H1 (cell line): ENCODE measurements around the gene CHST11. TPM values are rescaled to one million over a fixed set of nuclear protein-coding genes. Genes with fewer than 3 reads are reported as not detected.

Source experiments
- CTCF ChIA-PET: fragments of 300-600 bp; sonication (Branson Sonifier 250); formaldehyde crosslinking; loops from one replicate; lab custom pipeline; 2021; ENCODE audit not compliant: partially characterized antibody; lab: Charles Lee
- POLR2A ChIA-PET: fragments of 300-600 bp; sonication (Branson Sonifier 250); formaldehyde crosslinking; loops from one replicate; lab custom pipeline; 2021; ENCODE audit warnings: inconsistent platforms; ENCODE audit not compliant: partially characterized antibody; lab: Charles Lee
- DNase-seq, 2 experiments: peaks; one replicate each; pipeline versions ENCODE4 v3.0.0 to v3.0.0-alpha.2; 2010 to 2022; ENCODE audit warnings: low spot score in 2 of 2, low read depth in 1 of 2, mixed read lengths in 1 of 2
- FAIRE-seq: peaks from 2 replicates; lab custom pipeline; 2011; peaks lifted over from hg19 to GRCh38; lab: Jason Lieb, UNC
- H2AFZ ChIP-seq: 2 replicates; pipeline ENCODE4 v1.8.1; 2012; ENCODE audit warnings: low read length, inconsistent platforms
- H2AK5ac ChIP-seq: 2 replicates; pipeline ENCODE4 v1.6.1; 2013; ENCODE audit warnings: low read depth, low read length
- H2BK120ac ChIP-seq: replicated peaks from 2 replicates; pipeline ENCODE3; 2013; ENCODE audit warnings: low read depth, low read length, inconsistent platforms
- H2BK12ac ChIP-seq: 2 replicates; pipeline ENCODE4 v1.6.1; 2013; ENCODE audit warnings: low read depth, low read length
- H2BK15ac ChIP-seq: 2 replicates; pipeline ENCODE4 v1.6.1; 2013; ENCODE audit warnings: low read length
- H2BK20ac ChIP-seq: 2 replicates; pipeline ENCODE4 v1.6.1; 2013; ENCODE audit warnings: low read length
- H2BK5ac ChIP-seq: 2 replicates; pipeline ENCODE4 v1.6.1; 2013; ENCODE audit warnings: low read depth, low read length
- H3K14ac ChIP-seq: 2 replicates; pipeline ENCODE4 v1.6.1; 2013; ENCODE audit warnings: inconsistent platforms; ENCODE audit not compliant: insufficient read length
- H3K18ac ChIP-seq: 2 replicates; pipeline ENCODE4 v1.6.1; 2013; ENCODE audit warnings: low read length; ENCODE audit errors: extremely low read depth
- H3K23ac ChIP-seq: 2 replicates; pipeline ENCODE4 v1.6.1; 2013; ENCODE audit warnings: inconsistent platforms; ENCODE audit not compliant: insufficient read length
- H3K23me2 ChIP-seq: 2 replicates; pipeline ENCODE4 v1.6.1; 2013; ENCODE audit warnings: low read depth, low read length
- H3K27ac ChIP-seq: 2 replicates; pipeline ENCODE4 v1.6.1; 2011; ENCODE audit warnings: low read depth, low read length, inconsistent platforms
- H3K27me3 ChIP-seq, 4 experiments: replicated peaks in 1 of 4; 1 replicate in 1 of 4; 2 replicates in 3 of 4; pipeline versions ENCODE4 v1.6.1 to v1.8.1; 2011 to 2013; ENCODE audit warnings: low read length in 3 of 4, mild to moderate bottlenecking in 3 of 4, inconsistent platforms in 2 of 4, mixed read lengths in 2 of 4, moderate library complexity in 1 of 4; ENCODE audit not compliant: control insufficient read depth in 3 of 4, insufficient read depth in 3 of 4; ENCODE audit errors: extremely low read depth in 1 of 4
- H3K36me3 ChIP-seq, 4 experiments: 2 replicates each; pipeline versions ENCODE4 v1.6.1 to v1.8.1; 2011 to 2013; ENCODE audit warnings: mild to moderate bottlenecking in 4 of 4, low read length in 3 of 4, moderate library complexity in 2 of 4, control low read depth in 1 of 4, inconsistent platforms in 1 of 4; ENCODE audit not compliant: insufficient read depth in 4 of 4, control insufficient read depth in 2 of 4
- H3K4ac ChIP-seq: replicated peaks from 2 replicates; pipeline ENCODE3; 2013; ENCODE audit warnings: low read length, low read depth, mixed read lengths, inconsistent platforms; ENCODE audit not compliant: insufficient read length
- H3K4me1 ChIP-seq, 4 experiments: replicated peaks in 1 of 4; 1 replicate in 1 of 4; 2 replicates in 3 of 4; pipeline versions ENCODE4 v1.6.1 to v1.8.1; 2011 to 2013; ENCODE audit warnings: low read length in 3 of 4, inconsistent platforms in 2 of 4, mixed read lengths in 1 of 4; ENCODE audit not compliant: insufficient read depth in 4 of 4, control insufficient read depth in 3 of 4
- H3K4me2 ChIP-seq, 2 experiments: 2 replicates each; pipeline versions ENCODE4 v1.6.1 to v1.8.1; 2011 to 2013; ENCODE audit warnings: low read depth in 2 of 2, low read length in 2 of 2, control low read depth in 1 of 2, inconsistent platforms in 1 of 2, mild to moderate bottlenecking in 1 of 2; ENCODE audit not compliant: insufficient read depth in 1 of 2
- H3K4me3 ChIP-seq, 4 experiments: fragments of 200-600, 300-600 bp in 1 of 4; sonication (generic), shearing (Covaris generic), sonication (Bioruptor Twin) in 1 of 4; 2 replicates each; pipeline versions ENCODE4 v1.5.1 to v1.8.1; 2011 to 2016; ENCODE audit warnings: low read length in 4 of 4, low read depth in 3 of 4, control low read depth in 2 of 4, inconsistent platforms in 2 of 4, mild to moderate bottlenecking in 2 of 4, mixed read lengths in 1 of 4, moderate library complexity in 1 of 4; ENCODE audit not compliant: insufficient read depth in 2 of 4; ENCODE audit errors: extremely low read depth in 1 of 4
- H3K56ac ChIP-seq: replicated peaks from 2 replicates; pipeline ENCODE3; 2013; ENCODE audit warnings: low read depth, mild to moderate bottlenecking, mixed read lengths, low read length, inconsistent platforms; ENCODE audit not compliant: insufficient read length
- H3K79me1 ChIP-seq: 2 replicates; pipeline ENCODE4 v1.6.1; 2013; ENCODE audit warnings: low read depth, low read length, control low read depth
- H3K79me2 ChIP-seq, 2 experiments: 2 replicates each; pipeline versions ENCODE4 v1.6.1 to v1.8.1; 2012 to 2013; ENCODE audit warnings: low read length in 2 of 2, mild to moderate bottlenecking in 2 of 2, inconsistent platforms in 1 of 2; ENCODE audit not compliant: insufficient read depth in 2 of 2, control insufficient read depth in 1 of 2
- H3K9ac ChIP-seq, 4 experiments: replicated peaks in 1 of 4; 1 replicate in 1 of 4; 2 replicates in 3 of 4; pipeline versions ENCODE4 v1.6.1 to v1.8.1; 2011 to 2013; ENCODE audit warnings: low read depth in 3 of 4, low read length in 3 of 4, control low read depth in 2 of 4, mild to moderate bottlenecking in 2 of 4, moderate library complexity in 2 of 4, inconsistent platforms in 1 of 4; ENCODE audit errors: extremely low read depth in 1 of 4
- H3K9me3 ChIP-seq, 2 experiments: 2 replicates each; pipeline versions ENCODE4 v1.6.1 to v1.8.1; 2012 to 2013; ENCODE audit warnings: mild to moderate bottlenecking in 2 of 2, moderate library complexity in 2 of 2, control low read depth in 1 of 2, inconsistent platforms in 1 of 2, low read depth in 1 of 2, low read length in 1 of 2, mixed read lengths in 1 of 2; ENCODE audit not compliant: insufficient read depth in 2 of 2
- H4K20me1 ChIP-seq, 2 experiments: replicated peaks in 1 of 2; 2 replicates each; pipeline versions ENCODE3 to v1.8.1; 2011 to 2013; ENCODE audit warnings: inconsistent platforms in 2 of 2, low read length in 2 of 2, mild to moderate bottlenecking in 1 of 2; ENCODE audit not compliant: insufficient read depth in 2 of 2, control insufficient read depth in 1 of 2
- H4K5ac ChIP-seq: 2 replicates; pipeline ENCODE4 v1.6.1; 2013; ENCODE audit warnings: low read length, low read depth, mixed read lengths, inconsistent platforms; ENCODE audit not compliant: insufficient read length
- H4K8ac ChIP-seq: 2 replicates; pipeline ENCODE4 v1.8.0; 2013; ENCODE audit warnings: mild to moderate bottlenecking, moderate library complexity, low read length, inconsistent platforms; ENCODE audit not compliant: insufficient read depth; ENCODE audit errors: extremely low read depth
- H4K91ac ChIP-seq: replicated peaks from 2 replicates; pipeline ENCODE3; 2013; ENCODE audit warnings: low read length, mixed read lengths, inconsistent platforms; ENCODE audit not compliant: insufficient read length
- SIN3A ChIP-seq, 2 experiments: IDR thresholded peaks in 1 of 2; conservative IDR thresholded peaks in 1 of 2; 2 replicates each; pipeline ENCODE4 v1.6.1; 2011 to 2012; ENCODE audit warnings: low read length in 2 of 2, improper control_type of control experiment in 1 of 2, low read depth in 1 of 2, mild to moderate bottlenecking in 1 of 2
- YY1 ChIP-seq: IDR thresholded peaks from 2 replicates; pipeline ENCODE4 v1.6.1; 2011; ENCODE audit warnings: low read depth, mild to moderate bottlenecking, low read length
- WGBS, 2 experiments: shearing (Covaris generic) in 1 of 2; methylation state at CpG; one replicate each; pipeline versions ENCODE4 v1.1.6 to v1.1.7; 2013 to 2015; ENCODE audit warnings: low lambda C conversion rate in 2 of 2, mixed read lengths in 2 of 2, inconsistent platforms in 1 of 2, low coverage in 1 of 2, missing lambda C conversion rate in 1 of 2; ENCODE audit not compliant: insufficient replicate concordance in 2 of 2, insufficient coverage in 1 of 2, insufficient read length in 1 of 2; ENCODE audit errors: extremely low coverage in 1 of 2, missing lambda C conversion rate in 1 of 2; 5-methylcytosine and 5-hydroxymethylcytosine counted together
- polyA plus RNA-seq, 7 experiments: library from polyadenylated mRNA; depleted of rRNA in 3 of 7; stranded (reverse) in 5 of 7; unstranded in 2 of 7; fragments of >200 nt in 5 of 7; fragments of 200-250 nt in 2 of 7; gene quantifications; 1 replicate in 5 of 7; 2 replicates in 1 of 7; 4 replicates in 1 of 7; pipeline versions ENCODE4 v1.2.1 to v1.2.3, GENCODE V29; 2011 to 2013; ENCODE audit warnings: missing spikeins in 2 of 7, mixed read lengths in 2 of 7
- total RNA-seq: library from RNA; stranded (reverse); fragmentation: NEBNext Ultra II Directional; extraction: Animal tissue kit (Norgen Biotek cat#: 25700); gene quantifications from 2 replicates; pipeline ENCODE4 v1.2.1, GENCODE V29; 2021

The CHST11 gene
- total and polyA plus RNA-seq, 2 of the 8 experiments (the other 6 are each of a cell fraction or from before 2014, with no cell fraction given) = 14.4 to 20.8 TPM

GRCh38 chr12:104473374-104473983 lies 16.7 kb downstream of the CHST11 start:
- H2AK5ac ChIP-seq = no peak overlapping the region
- H3K79me2 ChIP-seq = 0 out of 4 replicates have a peak, but pooled peaks cover 0 to 3% of the 10 kb centered on the region in 2 experiments
- ChIA-PET POLR2A (interaction anchor here (0.9 to 1.1 kb wide), 2 partner anchors 15 to 16 kb away, joined by 3 read pairs; no protein-coding TSS in a partner anchor), CTCF (interaction anchor here (0.5 to 2.2 kb wide), 7 partner anchors 14 to 354 kb away, joined by 3 to 11 read pairs (median 4); no protein-coding TSS in a partner anchor)
- FAIRE-seq (no peak), DNase-seq (no peak)
- H2BK5ac ChIP-seq = no peak overlapping the region
- peaks cover 2% of the 10 kb centered on the region in 2 experiments for H4K20me1 ChIP-seq
- peaks cover 0 to 4% (median 0%) of the 10 kb centered on the region in 4 experiments; a peak in 3 of 7 replicates for H3K4me1 ChIP-seq
- H3K4ac ChIP-seq = no peak overlapping the region
- no peaks in the 10 kb centered on the region for H3K36me3 ChIP-seq
- H3K27me3 ChIP-seq = no peaks in the 10 kb centered on the region
- H3K9ac ChIP-seq = no peak overlapping the region
- H2BK15ac ChIP-seq = no peak overlapping the region; the same call in 1 of the 2 replicates
- H3K56ac ChIP-seq = no peak overlapping the region
- H2BK12ac ChIP-seq = no peak overlapping the region
- no peaks in the 10 kb centered on the region for H3K9me3 ChIP-seq
- no peak overlapping the region for H3K23ac ChIP-seq
- no peaks in the 10 kb centered on the region; the same call in 1 of the 2 replicates for H3K23me2 ChIP-seq
- H2BK120ac ChIP-seq = no peak overlapping the region
- H3K18ac ChIP-seq = no peak overlapping the region
- no peak overlapping the region for H3K14ac ChIP-seq
- H2BK20ac ChIP-seq = no peak overlapping the region
- H4K91ac ChIP-seq = no peak overlapping the region
- H2AFZ ChIP-seq = no peak overlapping the region
- no peak overlapping the region for H3K4me2 ChIP-seq
- no peak overlapping the region for H3K27ac ChIP-seq
- WGBS, 2 experiments = 85% methylated on average over 9 of the region's 10 CpGs; no CpG with 5 or more reads in 1 of the 2 experiments
- no peak overlapping the region for H4K5ac ChIP-seq
- no peak overlapping the region for H3K4me3 ChIP-seq
- H4K8ac ChIP-seq = no peak overlapping the region
- peaks cover 3% of the 10 kb centered on the region for H3K79me1 ChIP-seq
- TF ChIP-seq SIN3A (conservative IDR thresholded peaks at IDR 0.05 in 1 of 2, IDR thresholded peaks at IDR 0.05 in 1 of 2; ENCODE audit: low read depth in 1 of 2, low read length in 2 of 2) = no peak
- 0 out of 2 replicates have a peak, but pooled peaks have one; percentile 10 for TF ChIP-seq YY1
